ENCODE data around the gene SH2B2.
"Not testable (repeated sequence)": the region's sequence is repeated elsewhere in the genome, so short reads cannot be mapped to it uniquely, and the experiment has no call there.

Gene SH2B2

GRCh38 chr7:102306916-102307677 is 20.4 kb downstream of the SH2B2 start:
- peak; percentile 30 for DNase-seq

- no peak for DNase-seq
Measured at GRCh38 chr7:102310414-102310815, 23.7 kb downstream of the SH2B2 start.

DNA sequence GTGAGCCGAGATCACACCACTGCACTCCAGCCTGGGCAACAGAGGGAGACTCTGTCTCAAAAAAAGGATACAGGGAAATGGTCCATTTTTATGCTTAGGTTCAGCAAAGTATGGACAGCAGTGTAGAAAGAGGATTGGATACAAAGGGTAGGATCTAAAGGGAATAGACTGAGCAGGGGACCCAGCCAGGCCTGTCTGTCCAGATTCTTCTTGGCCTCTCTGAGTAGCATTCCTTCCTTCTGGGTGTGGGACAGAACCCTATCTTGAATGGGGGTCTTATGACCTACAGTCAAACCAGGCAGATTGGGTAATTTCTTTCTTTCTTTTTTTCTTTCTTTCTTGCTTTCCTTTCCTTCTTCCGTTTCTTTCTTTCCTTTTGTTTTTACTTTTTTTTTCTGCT is 25.6 kb downstream of the SH2B2 start:
- no peak for DNase-seq

DNA sequence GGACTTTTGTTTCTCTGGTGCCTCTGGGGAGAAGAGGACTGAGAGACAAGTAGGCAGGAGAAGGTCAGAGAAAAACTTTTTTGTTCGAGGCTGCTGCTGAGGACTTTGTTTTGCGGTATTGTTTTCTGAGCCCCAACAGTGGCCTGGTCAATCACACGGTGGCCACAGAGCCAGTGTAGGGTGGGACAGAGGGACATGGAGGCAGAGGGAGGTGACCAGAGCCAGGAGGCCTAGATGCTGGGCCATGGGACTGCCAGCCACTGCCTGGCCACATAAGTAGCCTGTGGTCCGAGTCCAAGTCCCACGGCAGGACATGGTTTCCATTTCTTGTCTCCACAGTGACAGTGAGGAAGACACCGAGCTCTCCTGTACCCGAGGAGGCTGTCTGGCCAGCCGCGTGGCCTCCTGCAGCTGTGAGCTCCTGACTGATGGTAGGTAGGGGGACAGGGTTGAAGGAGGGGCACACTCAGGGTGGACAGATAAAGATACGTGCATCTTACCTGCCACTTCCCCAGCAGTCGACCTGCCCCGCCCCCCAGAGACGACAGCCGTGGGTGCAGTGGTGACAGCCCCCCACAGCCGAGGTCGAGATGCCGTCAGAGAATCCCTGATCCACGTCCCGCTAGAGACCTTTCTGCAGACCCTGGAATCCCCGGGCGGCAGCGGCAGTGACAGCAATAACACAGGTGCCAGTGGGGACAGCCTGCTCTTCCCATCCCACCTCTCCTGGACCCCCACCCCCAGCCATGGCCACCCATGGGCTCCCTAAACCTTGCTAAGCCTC is 27.5 kb downstream of the SH2B2 start:
- DNase-seq: no peak

DNA sequence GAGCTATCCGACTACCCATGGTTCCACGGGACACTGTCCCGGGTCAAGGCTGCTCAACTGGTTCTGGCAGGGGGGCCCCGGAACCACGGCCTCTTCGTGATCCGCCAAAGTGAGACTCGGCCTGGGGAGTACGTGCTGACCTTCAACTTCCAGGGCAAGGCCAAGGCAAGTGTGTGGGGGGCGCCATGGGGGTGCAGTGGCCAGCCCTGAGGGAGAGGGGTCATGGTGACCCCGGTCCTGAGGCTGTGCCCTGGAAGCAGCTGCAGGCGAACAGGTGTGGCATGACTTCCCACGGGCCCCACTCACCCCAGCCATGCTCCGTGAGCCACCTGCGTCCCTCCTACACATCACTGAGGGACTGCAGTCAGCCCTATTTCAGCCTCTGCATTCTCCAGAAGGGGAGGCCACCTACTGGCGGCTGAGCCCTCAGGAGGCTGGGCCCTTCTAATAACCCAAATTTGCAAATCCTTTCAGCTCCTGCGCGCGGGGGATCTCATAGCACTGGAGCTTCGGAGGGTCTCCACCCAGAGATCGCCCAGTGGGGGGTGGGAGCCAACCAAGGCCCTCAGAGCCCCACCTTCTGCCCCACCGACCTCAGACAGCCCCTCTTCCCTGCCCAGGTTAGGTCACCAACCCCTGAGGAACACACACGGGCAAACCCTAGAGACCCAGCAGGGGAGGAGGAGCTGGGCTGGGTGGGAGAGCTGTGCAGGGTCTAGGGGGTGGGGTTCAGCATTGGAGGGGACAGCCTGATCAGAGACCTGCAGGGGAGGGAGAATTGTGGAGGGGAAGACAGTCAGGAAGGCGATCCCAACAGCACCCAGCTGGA is 30.8 kb downstream of the SH2B2 start:
- no peak for DNase-seq

GRCh38 chr7:102318482-102318971 is 31.9 kb downstream of the SH2B2 start:
- DNase-seq: no peak

- DNase-seq: no peak
Measured at GRCh38 chr7:102319671-102320070, 33.0 kb downstream of the SH2B2 start.

DNA sequence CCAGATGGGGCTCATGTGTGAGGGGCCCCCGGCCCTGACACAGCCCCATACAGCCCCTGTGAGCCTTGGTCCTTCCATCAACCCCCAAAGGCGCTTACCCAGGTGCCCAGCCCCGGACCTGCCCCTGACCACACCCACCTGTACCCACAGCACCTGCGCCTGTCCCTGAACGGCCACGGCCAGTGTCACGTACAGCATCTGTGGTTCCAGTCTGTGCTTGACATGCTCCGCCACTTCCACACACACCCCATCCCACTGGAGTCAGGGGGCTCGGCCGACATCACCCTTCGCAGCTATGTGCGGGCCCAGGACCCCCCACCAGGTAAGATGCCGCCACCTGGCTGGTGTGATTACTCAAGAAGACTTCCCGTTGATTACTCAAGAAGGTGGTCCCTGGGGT is 33.5 kb downstream of the SH2B2 start:
- DNase-seq: no peak

- DNase-seq: no peak
Measured at GRCh38 chr7:102320601-102321350, 34.1 kb downstream of the SH2B2 start.

- peak; percentile 12 for DNase-seq
Measured at GRCh38 chr7:102321351-102322201, 34.9 kb downstream of the SH2B2 start.

DNA sequence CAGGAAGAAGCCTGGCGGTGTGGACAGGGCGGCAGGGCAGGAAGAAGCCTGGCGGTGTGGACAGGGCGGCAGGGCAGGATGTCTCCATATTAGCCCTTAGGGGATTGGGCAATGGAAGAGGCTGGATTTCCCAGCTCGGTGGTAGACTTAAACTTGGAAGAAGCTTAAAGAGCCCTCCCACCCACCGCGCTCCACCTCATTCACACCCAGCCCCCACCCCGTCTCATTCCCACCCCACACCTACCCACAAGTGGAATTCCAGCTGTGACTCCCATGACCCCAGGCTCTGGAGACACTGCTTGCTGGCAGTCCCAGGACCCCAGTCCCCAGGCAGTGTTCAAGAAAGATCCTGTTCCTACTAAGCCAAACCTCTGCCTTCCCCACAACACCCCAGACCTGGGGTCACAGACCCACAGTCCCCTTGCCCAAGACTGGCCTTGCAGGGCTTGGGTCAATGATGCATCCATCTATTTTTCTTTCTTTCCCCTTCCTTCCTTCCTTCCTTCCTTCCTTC is 35.6 kb downstream of the SH2B2 start:
- no peak for DNase-seq

DNA sequence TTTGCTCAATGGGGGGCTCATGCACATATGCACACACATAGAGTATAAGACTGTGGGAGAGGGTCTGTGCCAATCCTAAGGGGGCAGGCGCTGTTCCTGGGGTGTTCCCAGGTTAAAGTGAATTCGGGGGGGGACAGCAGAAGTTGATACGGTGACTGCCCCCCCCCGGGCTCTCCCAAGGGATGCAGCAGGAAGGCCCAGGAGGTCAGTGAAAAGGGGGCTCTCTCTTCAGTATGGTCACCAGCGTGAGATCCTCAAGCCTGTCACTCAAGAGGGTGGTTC is 37.2 kb downstream of the SH2B2 start:
- DNase-seq: no peak

- not testable (repeated sequence) for DNase-seq
Measured at GRCh38 chr7:102325106-102325505, 38.4 kb downstream of the SH2B2 start.

DNA sequence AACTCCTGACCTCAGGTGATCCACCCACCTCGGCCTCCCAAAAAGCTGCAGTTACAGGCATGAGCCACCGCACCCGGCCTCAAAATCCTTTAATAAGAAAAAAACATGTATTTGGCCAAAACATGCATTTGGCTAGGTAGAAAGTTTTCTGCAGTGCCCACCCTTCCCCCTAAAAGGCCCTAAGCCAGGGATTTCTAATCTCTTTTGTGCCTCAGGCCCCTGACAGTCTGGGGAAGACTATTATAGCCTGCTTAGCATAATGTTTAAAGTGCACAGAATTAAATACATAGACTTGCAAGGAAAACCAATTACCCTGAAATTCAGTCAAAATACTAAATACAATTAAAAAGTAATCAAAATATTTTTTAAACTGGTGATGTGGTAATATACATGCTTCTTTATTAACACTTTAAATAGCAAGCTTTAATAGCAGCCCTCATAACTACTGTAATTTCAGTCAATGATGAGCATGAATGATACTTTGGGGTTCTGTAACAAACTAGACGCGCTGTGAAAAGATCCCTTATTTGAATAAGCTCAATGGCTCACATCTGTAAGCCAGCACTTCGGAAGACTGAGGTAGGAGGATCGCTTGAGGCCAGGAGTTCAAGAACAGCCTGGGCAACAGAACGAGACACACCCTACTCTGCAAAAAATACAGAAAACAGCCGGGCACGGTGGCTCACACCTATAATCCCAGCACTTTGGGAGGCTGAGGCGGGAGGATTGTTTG is 39.7 kb downstream of the SH2B2 start:
- DNase-seq: no peak

GRCh38 chr7:102327183-102327582 is 40.5 kb downstream of the SH2B2 start:
- not testable (repeated sequence) for DNase-seq

- not testable (repeated sequence) for DNase-seq
Measured at GRCh38 chr7:102328863-102329262, 42.2 kb downstream of the SH2B2 start.

- DNase-seq: not testable (repeated sequence)
Measured at GRCh38 chr7:102329366-102329765, 42.7 kb downstream of the SH2B2 start.

DNA sequence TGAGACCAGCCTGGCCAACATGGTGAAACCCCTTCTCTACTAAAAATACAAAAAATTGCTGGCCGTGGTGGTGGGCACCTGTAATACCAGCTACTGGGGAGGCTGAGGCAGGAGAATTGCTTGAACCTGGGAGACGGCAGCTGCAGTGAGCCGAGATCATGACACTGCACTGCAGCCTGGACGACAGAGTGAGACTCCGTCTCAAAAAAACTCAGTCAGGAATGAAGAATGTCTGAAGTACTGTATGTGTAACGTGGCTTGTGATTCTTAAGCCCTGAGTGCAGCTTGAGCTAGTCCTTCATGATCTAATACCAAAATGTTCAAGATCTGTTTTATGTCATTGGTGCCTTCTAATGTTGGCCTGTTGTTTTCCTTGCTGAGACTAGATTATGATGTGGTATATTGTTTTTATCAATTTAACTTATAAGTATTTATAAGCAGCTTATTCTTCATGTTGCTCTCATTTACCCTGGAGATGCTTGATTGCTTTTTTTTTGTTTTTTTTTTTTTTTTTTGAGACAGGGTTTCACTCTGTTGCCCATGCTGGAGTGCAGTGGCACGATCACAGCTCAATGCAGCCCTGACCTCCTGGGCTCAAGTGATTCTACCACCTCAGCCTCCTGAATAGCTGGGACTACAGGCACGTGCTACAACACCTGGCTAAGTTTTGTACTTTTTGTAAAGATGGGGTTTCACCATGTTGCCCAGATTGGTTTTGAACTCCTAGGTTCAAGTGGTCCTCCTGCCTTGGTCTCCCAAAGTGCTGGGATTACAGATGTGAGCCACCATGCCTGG is 44.2 kb downstream of the SH2B2 start:
- DNase-seq: not testable (repeated sequence)

DNA sequence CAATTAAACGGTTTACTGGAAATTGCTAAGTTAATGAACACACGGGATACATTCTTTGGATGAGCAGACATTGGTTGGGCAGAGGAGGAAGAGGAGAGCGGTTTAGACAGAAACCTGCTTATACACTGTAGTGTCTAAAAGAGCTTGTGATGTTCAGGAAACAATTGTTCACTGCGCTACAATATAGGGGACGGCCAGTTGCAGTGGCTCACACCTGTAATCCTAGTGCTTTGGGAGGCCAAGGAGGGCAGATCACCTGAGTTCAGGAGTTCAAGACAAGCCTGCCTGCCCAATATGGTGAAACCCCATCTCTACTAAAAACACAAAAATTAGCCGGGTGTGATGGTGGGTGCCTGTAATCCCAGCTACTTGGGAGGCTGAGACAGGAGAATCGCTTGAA is 48.9 kb downstream of the SH2B2 start:
- not testable (repeated sequence) for DNase-seq

GRCh38 chr7:102337002-102337401 is 50.3 kb downstream of the SH2B2 start:
- DNase-seq: not testable (repeated sequence)
